ENCODE measurements around the gene DIRAS1.

Gene DIRAS1

GRCh38 chr19:2720777-2721569 is at the start of gene DIRAS1:
Gene DIRAS1, minus strand, starts transcription at chr19:2721372. Its CDS starts 3,566 bp downstream, at chr19:2717806.
- intact Hi-C loops (cut with DNase I), result no loop called here
- peak in 1 of 42 donors; percentile 44 for DNase-seq

- DNase-seq, result peak in 16 of 42 donors; percentile 29 to 60 (median 44)
- intact Hi-C loops (cut with DNase I), result no loop called here
These were observed 49.2 kb upstream of the DIRAS1 start for GRCh38 chr19:2770055-2771013.

- intact Hi-C loops (cut with DNase I), result no loop called here
- DNase-seq, result no peak
These were observed 48.0 kb upstream of the DIRAS1 start for GRCh38 chr19:2769218-2769617.

GRCh38 chr19:2768365-2769132 is 47.4 kb upstream of the DIRAS1 start:
- intact Hi-C loops (cut with DNase I), result no loop called here
- no peak for DNase-seq

GRCh38 chr19:2767688-2768087 is 46.5 kb upstream of the DIRAS1 start:
- intact Hi-C loops (cut with DNase I), result no loop called here
- no peak for DNase-seq

- intact Hi-C loops (cut with DNase I), result no loop called here
- no peak for DNase-seq
These were observed 45.6 kb upstream of the DIRAS1 start for GRCh38 chr19:2766594-2767372.

GRCh38 chr19:2765376-2765775 is 44.2 kb upstream of the DIRAS1 start:
- intact Hi-C loops (cut with DNase I), result no loop called here
- no peak for DNase-seq

GRCh38 chr19:2764945-2765344 is 43.8 kb upstream of the DIRAS1 start:
- DNase-seq, result no peak
- intact Hi-C loops (cut with DNase I), result no loop called here

GRCh38 chr19:2763687-2764086 is 42.5 kb upstream of the DIRAS1 start:
- DNase-seq, result no peak
- intact Hi-C loops (cut with DNase I), result no loop called here

GRCh38 chr19:2762783-2763496 is 41.8 kb upstream of the DIRAS1 start:
- DNase-seq, result no peak
- intact Hi-C loops (cut with DNase I), result no loop called here

GRCh38 chr19:2761876-2762782 is 41.0 kb upstream of the DIRAS1 start:
- no peak for DNase-seq
- intact Hi-C loops (cut with DNase I), result no loop called here

- intact Hi-C loops (cut with DNase I), result no loop called here
- DNase-seq, result no peak
These were observed 40.1 kb upstream of the DIRAS1 start for GRCh38 chr19:2761309-2761677.

- intact Hi-C loops (cut with DNase I), result no loop called here
- DNase-seq, result no peak
These were observed 38.8 kb upstream of the DIRAS1 start for GRCh38 chr19:2759965-2760364.

- intact Hi-C loops (cut with DNase I), result no loop called here
- no peak for DNase-seq
These were observed 38.2 kb upstream of the DIRAS1 start for GRCh38 chr19:2759362-2759761.

- DNase-seq, result no peak
- intact Hi-C loops (cut with DNase I), result no loop called here
These were observed 37.6 kb upstream of the DIRAS1 start for GRCh38 chr19:2758601-2759313.
